Measurements from ENCODE around the gene RPS21.

The RPS21 gene

DNA sequence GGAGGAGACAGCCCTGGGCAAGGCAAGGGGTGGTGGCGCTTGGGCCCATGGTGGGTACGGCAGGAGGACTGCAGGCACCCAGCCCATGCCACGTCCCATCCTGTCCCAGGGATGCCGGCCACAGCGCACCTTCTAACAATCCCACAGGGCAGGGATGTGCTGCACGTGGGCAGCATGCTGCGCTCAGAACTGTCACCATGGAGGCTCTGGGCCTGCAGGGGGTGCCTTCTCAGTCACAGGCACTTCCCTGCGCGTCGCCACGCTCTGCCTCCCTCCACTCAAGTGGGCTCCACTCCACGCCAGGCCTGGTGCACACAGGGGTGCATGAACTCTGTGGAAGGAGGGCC, 17.8 kb downstream of the RPS21 start:
- Mint-ChIP-seq H3K27me3 (no peaks in the 10 kb centered on the region), H3K4me3 (peak overlapping the region; percentile 32), H3K27ac (no peak overlapping the region), H3K9me3 (ENCODE audit: low read depth) (no peaks in the 10 kb centered on the region), H3K4me1 (ENCODE audit: low read depth) (peaks cover 22% of the 10 kb centered on the region), H3K36me3 (no peaks in the 10 kb centered on the region)

DNA sequence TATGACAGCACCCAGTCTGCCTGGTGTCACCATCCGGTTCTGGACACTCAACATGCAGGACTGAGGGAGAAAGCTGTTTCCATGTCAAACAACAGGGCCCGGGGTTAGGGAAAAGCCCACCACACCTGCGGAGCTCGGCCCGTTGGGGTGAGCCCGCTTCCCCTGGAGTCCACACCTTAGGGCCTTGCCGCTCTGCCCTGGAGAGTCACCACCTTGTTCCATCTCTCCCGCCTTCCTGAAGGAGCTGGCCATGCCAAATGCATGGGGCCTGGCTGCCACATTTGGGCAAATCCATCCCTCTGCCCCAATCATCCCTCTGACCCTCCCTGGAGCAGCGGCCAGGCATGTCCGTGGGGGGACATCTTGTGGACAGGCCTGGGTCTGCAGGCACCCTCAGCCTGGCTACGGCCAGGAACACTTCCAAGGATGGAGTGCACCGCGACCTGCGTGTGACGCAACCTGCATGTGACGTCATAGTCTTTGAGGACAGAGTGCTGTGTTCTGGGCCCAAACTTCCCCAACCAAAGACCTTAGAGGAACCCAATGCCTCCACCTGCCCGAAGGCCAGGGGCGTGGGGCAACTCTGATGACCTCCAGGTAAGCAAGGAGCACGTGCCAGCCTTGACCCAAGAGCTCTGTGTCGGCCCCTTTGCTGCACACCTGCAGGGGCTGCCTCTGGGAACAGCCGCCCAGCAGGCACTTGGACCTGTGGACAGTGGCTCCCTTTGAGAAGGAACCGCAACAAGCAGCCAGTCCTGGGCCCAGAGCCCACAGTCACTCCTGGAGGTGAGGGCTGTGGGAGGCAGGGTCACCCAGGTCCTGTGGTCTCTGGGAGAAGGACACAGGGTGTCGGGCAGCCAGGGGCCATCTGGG, 18.4 kb downstream of the RPS21 start:
- Mint-ChIP-seq H3K27me3 (no peaks in the 10 kb centered on the region), H3K4me3 (peak overlapping the region; percentile 78), H3K9me3 (ENCODE audit: low read depth) (no peaks in the 10 kb centered on the region), H3K4me1 (ENCODE audit: low read depth) (peaks cover 25% of the 10 kb centered on the region), H3K36me3 (no peaks in the 10 kb centered on the region), H3K27ac (no peak overlapping the region)

DNA sequence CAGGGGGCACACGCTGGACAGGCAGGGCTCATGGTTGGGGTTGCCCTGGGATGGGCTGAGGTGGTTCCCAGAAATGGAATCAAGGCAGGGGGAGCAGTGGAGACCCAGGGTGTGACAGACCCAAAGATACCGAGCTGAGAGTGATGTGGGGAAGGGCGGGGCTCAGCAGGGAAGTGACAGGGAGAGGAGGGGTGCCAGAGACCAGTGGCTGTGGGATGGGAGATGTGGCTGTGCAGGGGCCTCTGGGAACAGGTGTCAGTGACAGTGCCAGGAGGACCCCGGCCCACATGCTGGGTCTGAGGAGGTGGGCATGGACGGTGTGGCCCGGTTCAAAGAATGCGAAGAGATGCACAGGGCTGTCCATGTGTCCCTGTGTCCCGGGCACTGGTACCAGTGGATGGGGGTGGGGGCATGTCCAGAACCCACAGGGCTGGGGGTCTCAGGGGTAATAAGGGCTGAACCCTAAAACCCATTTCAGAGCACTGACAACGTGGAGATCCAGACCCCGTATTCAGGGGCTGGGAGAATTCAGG, 19.1 kb downstream of the RPS21 start:
- no peaks in the 10 kb centered on the region for H3K27me3 Mint-ChIP-seq
- peaks cover 25% of the 10 kb centered on the region for H3K4me1 Mint-ChIP-seq (ENCODE audit: low read depth)
- no peaks in the 10 kb centered on the region for H3K9me3 Mint-ChIP-seq (ENCODE audit: low read depth)
- no peaks in the 10 kb centered on the region for H3K36me3 Mint-ChIP-seq
- peak overlapping the region; percentile 78 for H3K4me3 Mint-ChIP-seq
- H3K27ac Mint-ChIP-seq: no peak overlapping the region

DNA sequence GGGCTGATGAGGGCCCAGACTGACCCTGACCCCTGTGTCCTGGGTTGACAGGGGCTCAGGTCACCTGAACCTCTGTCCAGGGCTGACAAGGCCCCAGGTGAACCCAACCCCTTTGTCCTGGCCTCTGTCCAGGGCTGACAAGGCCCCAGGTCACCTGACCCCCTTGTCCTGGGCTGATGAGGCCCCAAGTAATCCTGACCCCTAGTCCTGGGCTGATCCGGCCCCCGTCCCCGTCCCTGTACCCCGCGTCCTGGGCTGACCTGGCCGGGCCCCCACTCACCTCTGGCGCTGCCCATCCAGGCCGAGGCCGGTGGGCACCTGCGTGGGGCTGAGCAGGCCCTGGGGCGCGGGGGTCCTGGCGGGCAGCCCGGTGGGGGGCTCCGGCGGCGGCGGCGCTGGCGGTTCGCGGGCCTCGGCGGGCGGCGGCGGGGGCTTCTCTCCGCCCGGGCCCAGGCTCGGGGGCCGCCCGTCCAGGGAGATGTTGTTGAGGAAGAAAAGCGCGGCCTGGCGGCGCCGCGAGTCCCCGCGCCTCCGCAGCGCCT, 19.8 kb downstream of the RPS21 start:
- H3K4me3 Mint-ChIP-seq: peak overlapping the region; percentile 78
- H3K36me3 Mint-ChIP-seq: no peaks in the 10 kb centered on the region
- no peaks in the 10 kb centered on the region for H3K9me3 Mint-ChIP-seq (ENCODE audit: low read depth)
- no peak overlapping the region for H3K27ac Mint-ChIP-seq
- H3K27me3 Mint-ChIP-seq: no peaks in the 10 kb centered on the region
- peaks cover 25% of the 10 kb centered on the region for H3K4me1 Mint-ChIP-seq (ENCODE audit: low read depth)

DNA sequence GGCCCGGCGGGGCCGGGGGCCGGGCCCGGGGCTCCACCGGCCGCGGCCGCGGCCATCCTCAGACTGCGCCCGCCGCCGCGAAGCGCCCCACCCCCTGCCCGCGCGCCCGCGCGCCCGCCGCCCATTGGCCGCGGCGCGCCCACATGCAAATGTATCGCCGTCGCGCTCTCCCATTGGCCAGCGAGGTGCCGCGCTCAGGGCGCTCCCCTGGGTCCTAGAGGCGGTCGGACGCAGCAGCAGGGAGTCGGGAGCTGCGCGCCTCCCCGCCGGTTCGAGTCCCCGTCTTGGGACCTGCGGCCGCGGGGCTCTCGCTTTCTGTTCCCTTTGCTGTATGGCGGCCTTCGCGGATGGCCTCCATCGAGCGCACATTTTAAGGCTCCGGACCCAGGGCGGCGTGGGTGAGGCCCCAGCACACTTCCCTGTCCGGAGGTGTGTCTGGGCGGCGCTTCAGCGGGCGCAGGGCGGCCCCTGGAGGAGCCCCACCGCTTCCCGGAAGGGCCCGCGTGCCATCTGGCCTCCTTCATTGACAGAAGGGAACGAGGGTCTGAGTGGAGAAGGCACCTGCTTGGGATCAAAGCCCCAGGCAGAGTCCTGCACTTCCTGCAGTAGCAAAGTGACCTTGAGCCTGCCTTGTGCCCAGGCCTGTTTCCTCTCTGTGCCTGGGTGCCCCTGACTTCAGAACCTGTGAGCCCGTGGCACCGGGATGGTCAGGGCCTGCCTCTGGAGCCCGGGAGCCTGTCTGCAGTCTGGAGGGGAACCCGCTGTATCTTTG, 20.5 kb downstream of the RPS21 start, which contains the start of gene CABLES2:
TSS of gene CABLES2 (minus strand) at position 65 of the 772 bp plus-strand sequence. CDS start at position 56, 9 bp downstream.
- Mint-ChIP-seq H3K4me3 (peak within 1 kb of the TSS; percentile 78), H3K4me1 (ENCODE audit: low read depth) (peaks cover 25% of the 10 kb centered on the region), H3K27me3 (no peaks in the 10 kb centered on the region), H3K27ac (peak within 1 kb of the TSS; percentile 41), H3K9me3 (ENCODE audit: low read depth) (no peaks in the 10 kb centered on the region), H3K36me3 (no peaks in the 10 kb centered on the region)

DNA sequence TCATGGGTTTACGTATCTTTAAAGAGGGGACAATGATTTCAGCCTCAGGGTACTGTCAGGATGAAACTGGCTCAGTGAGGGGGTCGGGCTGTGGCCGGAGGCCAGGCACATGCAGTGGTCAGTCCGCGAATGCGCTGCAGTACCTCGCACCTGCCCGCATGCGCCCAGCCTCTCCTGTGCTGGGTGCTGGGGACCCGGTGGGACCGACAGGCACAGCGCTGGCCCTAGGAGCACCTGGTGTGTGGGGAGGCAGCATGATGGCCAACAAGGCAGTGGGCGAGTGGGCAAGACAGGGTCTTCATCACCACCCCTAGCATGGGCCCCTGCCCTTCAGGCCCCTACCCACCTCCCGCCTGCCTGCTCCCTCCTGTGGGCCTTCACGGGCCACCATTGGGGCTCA, 21.2 kb downstream of the RPS21 start:
- no peaks in the 10 kb centered on the region for H3K27me3 Mint-ChIP-seq
- no peaks in the 10 kb centered on the region for H3K36me3 Mint-ChIP-seq
- H3K4me1 Mint-ChIP-seq (ENCODE audit: low read depth): peaks cover 25% of the 10 kb centered on the region
- peak overlapping the region; percentile 10 for H3K27ac Mint-ChIP-seq
- peak overlapping the region; percentile 7 for H3K4me3 Mint-ChIP-seq
- no peaks in the 10 kb centered on the region for H3K9me3 Mint-ChIP-seq (ENCODE audit: low read depth)

DNA sequence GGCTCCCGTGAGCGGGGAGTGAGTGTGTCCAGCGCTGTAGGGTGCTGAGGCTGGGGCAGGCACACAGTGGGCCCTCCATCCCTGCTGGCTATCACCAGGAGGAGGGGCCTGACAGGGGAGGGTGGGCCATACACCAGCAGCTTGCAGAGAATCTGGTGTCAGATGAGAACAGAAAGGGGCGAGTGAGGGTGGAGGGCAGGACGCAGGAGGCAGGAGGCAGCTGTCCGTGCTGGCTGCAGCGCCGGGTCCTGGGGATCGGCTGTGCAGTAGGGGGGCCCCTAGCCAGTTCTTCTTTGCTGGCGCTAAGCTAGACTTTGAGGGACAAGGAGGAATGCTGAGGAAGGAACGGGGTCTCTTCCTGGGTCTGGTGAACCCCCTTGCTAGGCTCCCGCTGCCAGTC, 21.7 kb downstream of the RPS21 start:
- no peaks in the 10 kb centered on the region for H3K36me3 Mint-ChIP-seq
- H3K9me3 Mint-ChIP-seq (ENCODE audit: low read depth): no peaks in the 10 kb centered on the region
- no peak overlapping the region for H3K4me3 Mint-ChIP-seq
- peaks cover 24% of the 10 kb centered on the region for H3K4me1 Mint-ChIP-seq (ENCODE audit: low read depth)
- H3K27me3 Mint-ChIP-seq: no peaks in the 10 kb centered on the region
- no peak overlapping the region for H3K27ac Mint-ChIP-seq

DNA sequence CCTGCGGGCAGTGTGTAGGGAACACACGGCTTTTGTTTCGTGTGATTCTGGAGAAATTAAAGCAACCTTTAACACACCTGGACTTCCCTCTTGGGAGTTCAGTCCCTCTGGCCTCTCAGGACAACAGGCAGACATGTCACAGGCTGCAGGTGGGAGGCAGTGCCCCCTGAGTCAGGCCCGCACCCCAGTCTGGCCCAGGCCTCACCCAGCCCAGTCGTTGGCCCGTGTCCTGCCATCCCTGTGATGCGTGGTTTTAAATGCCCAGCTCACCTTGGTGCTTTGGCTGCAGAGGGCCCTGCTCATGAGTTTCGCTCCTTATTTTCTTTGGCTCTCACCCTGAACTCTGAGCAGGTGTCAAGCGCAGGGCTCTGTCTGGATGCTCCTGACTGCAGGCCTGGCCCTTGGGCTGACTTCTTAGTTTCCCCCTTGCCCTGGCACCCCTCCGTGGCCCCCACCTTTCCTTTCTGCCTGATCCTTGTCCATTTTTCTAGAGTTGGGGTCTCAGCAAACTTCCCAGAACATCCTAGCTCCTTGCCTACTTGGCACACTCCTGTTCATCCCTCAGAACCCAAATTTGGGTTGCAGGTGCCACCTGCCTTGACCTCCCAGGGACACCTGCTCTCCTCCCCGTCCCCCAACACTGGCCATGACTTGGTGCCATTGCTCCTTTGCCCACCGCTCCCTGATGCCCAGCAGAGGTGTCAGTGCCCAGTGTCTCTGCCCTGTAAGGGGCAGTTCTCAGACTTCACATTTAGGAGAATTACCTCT, 22.4 kb downstream of the RPS21 start:
- Mint-ChIP-seq H3K27ac (no peak overlapping the region), H3K9me3 (ENCODE audit: low read depth) (no peaks in the 10 kb centered on the region), H3K27me3 (no peaks in the 10 kb centered on the region), H3K4me1 (ENCODE audit: low read depth) (peaks cover 22% of the 10 kb centered on the region), H3K36me3 (no peaks in the 10 kb centered on the region), H3K4me3 (no peak overlapping the region)

DNA sequence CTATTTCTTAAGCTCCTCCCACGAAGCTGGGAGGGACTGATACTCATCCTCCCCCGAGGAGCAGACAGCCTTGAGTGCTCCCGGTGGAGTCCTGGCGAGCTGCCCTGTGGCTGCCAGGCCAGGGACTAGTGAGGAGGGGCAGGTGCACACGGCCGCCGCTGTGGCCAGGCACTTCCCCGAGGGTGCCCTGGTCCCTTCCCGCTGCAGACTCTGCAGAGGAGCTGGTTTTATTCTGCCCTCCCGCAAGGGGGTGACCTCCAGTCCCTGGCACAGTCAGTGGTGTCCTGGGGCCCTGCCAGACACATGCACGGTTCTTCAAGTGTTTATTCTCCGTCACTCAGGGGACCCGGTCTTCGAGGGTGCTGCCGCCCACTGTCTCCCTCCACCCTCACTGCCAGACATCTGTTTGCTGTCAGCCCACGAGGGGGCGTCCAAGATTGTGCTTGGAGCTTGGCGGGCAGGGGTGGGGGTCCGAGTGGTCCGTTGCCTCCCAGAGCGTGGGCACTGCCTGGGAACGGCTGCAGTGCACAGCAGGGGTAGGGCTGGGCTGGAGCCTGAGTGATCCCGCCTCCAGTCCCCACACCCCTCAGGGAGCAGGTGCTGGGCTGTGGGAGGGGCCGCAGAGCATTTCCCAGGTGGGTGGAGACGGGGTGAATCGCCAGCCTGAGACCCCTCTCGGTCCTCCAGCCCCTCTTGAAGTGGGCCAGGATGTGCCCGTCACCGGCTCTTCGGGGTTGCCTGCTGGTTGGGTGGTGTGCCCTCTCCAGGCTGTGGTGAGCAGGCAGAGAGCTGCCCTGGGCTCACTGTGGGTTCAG, 23.2 kb downstream of the RPS21 start:
- Mint-ChIP-seq H3K9me3 (ENCODE audit: low read depth) (no peaks in the 10 kb centered on the region), H3K36me3 (no peaks in the 10 kb centered on the region), H3K4me3 (no peak overlapping the region), H3K27ac (no peak overlapping the region), H3K4me1 (ENCODE audit: low read depth) (peaks cover 18% of the 10 kb centered on the region), H3K27me3 (no peaks in the 10 kb centered on the region)

DNA sequence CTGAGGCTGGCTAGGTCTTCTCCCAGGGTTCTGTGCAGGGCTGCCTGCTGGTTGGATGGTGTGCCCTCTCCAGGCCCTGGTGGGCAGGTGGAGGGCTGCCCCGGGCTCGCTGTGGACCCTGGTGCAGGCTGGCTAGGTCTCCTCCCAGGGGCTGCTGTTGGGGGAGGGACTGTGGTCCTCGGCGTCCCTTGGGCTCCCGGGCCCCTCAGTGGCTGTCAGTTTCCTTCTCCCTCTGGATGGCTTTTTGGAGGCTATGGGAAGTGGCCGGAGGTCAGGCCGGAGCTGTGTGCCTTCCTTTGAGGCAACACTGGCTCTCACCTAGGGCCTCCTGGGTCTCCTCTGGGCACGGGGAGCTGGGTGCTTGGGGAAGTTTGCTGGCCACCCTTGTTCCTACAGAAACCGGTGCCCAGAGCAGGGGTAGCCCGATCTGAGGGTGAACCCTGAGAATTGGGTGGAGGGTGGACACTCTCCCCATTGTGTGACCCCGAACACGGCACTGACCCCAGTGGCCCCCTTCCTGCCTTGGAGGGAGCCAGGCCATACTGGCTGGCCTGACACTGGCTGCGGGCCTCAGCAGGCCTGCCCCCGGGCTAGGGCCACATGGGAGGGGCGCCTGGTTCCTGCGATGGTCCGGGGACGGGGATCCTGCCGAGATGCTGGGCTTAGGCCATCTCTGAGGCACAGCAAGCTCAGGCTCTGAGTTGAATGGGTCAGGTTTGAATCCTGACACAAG, 24.0 kb downstream of the RPS21 start:
- no peaks in the 10 kb centered on the region for H3K9me3 Mint-ChIP-seq (ENCODE audit: low read depth)
- H3K4me3 Mint-ChIP-seq: no peak overlapping the region
- H3K36me3 Mint-ChIP-seq: no peaks in the 10 kb centered on the region
- H3K4me1 Mint-ChIP-seq (ENCODE audit: low read depth): peaks cover 12% of the 10 kb centered on the region
- no peaks in the 10 kb centered on the region for H3K27me3 Mint-ChIP-seq
- no peak overlapping the region for H3K27ac Mint-ChIP-seq

DNA sequence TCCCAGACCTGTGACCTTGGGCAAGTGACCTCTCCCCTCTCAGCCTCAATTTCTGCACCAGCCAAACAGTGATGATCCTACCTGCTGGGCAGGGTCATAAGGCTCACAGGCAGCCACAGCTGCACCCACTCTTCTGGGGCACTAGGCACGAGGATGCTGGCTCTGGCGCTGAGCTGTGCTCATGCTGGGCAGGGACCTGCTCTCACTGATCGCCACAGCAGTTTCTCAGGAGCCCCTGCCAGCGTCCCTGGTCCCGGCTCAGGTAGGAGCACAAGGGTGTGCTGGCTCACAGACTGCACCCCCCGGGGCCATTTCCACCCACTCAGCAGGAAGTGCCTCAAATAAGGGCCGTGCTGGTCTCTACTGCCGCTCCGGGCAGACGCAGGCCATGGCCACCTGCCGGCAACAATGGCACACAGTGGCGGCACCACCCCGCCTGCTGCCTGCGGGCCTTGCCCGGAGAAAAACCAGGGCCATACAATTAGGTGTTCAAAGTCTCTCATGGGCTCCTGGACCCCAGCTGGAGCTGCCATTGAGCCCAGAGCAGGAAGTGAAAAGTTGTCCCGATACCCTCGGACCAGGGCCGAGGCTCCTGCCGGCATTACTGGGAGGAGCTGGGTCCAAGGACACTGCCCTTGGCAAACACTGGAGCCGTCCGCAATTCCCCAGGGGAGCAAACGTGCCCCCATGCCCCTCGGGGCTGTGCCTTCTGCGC, 24.7 kb downstream of the RPS21 start:
- Mint-ChIP-seq H3K27me3 (no peaks in the 10 kb centered on the region), H3K9me3 (ENCODE audit: low read depth) (no peaks in the 10 kb centered on the region), H3K27ac (no peak overlapping the region), H3K4me3 (no peak overlapping the region), H3K4me1 (ENCODE audit: low read depth) (peaks cover 7% of the 10 kb centered on the region), H3K36me3 (no peaks in the 10 kb centered on the region)

DNA sequence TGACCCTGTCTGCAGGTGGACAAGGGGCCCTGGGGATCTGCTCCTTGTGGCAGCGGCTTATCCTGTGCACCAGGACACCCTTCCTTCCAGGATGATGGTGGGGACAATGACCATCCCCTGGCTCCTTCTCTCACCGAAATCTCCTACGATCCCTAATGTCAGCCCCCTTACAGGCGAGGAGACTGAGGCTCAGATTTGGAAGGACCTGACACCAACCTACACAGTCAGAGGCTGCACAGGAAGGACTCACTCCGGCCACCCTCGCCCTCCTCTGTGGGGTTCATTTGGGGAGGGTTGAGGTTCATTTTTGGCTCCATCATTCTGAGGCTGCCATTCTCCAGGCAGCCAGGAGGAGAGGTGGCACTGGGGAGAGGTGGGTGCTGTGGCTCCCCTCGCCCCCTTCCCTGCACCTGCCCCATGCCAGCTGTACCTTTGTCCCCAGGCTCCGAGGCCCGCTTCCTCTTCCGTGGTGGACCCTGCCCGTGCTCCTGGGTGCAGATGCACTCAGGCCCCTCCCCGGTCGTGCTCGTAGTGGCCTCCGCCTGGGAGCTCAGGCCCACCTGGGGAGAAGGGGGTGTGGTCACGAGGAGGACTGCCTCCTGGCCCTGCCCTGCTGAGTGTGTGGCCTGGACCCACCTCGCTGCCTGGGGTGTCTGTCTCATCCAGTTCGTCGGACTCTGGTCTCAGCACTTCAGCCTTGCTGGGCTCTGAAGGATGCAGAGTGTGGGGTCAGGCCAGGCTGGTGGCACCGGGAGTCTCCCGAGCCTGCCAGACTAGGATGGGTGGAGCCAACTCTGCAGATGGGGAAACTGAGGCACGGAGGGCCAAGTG, 25.5 kb downstream of the RPS21 start:
- Mint-ChIP-seq H3K4me1 (ENCODE audit: low read depth) (peaks cover 7% of the 10 kb centered on the region), H3K36me3 (no peaks in the 10 kb centered on the region), H3K27ac (no peak overlapping the region), H3K27me3 (no peaks in the 10 kb centered on the region), H3K9me3 (ENCODE audit: low read depth) (no peaks in the 10 kb centered on the region), H3K4me3 (no peak overlapping the region)

All from activated naive CD8-positive, alpha-beta T cell (primary cell).